IMR-90 (cell line): ENCODE data around the gene PRSS12.

Experiments used
- CEBPB ChIP-seq: IDR thresholded peaks from 2 replicates; pipeline ENCODE4 v1.6.1; 2012; ENCODE audit warnings: low read depth, low read length, improper control_type of control experiment
- CHD1 ChIP-seq: IDR thresholded peaks from 2 replicates; pipeline ENCODE4 v1.6.1; 2012; ENCODE audit warnings: low read depth, low read length, improper control_type of control experiment
- ELK1 ChIP-seq: fragments of 150-350 bp; IDR thresholded peaks from 2 replicates; pipeline ENCODE4 v1.6.1; 2016; ENCODE audit warnings: low read depth, mild to moderate bottlenecking, low read length, moderate library complexity, borderline replicate concordance
- FOS ChIP-seq: fragments of 150-350 bp; IDR thresholded peaks from 2 replicates; pipeline ENCODE4 v1.6.1; 2016; ENCODE audit warnings: low read depth, low read length
- MAFK ChIP-seq: IDR thresholded peaks from 2 replicates; pipeline ENCODE4 v1.6.1; 2012; ENCODE audit warnings: low read depth, low read length, improper control_type of control experiment
- MAZ ChIP-seq: IDR thresholded peaks from 2 replicates; pipeline ENCODE4 v1.6.1; 2012; ENCODE audit warnings: low read depth, mild to moderate bottlenecking, low read length, improper control_type of control experiment, moderate library complexity, borderline replicate concordance
- NFE2L2 ChIP-seq: fragments of 150-350 bp; IDR thresholded peaks from 2 replicates; pipeline ENCODE4 v1.6.1; 2016; ENCODE audit warnings: low read depth, mild to moderate bottlenecking, low read length
- POLR2A ChIP-seq: IDR thresholded peaks from 2 replicates; pipeline ENCODE4 v1.6.1; 2012; ENCODE audit warnings: mild to moderate bottlenecking, low read depth, low read length
- RAD21 ChIP-seq: IDR thresholded peaks from 2 replicates; pipeline ENCODE4 v1.6.1; 2012; ENCODE audit warnings: low read length, improper control_type of control experiment
- RCOR1 ChIP-seq: IDR thresholded peaks from 2 replicates; pipeline ENCODE4 v1.6.1; 2012; ENCODE audit warnings: mild to moderate bottlenecking, low read length, improper control_type of control experiment; ENCODE audit not compliant: insufficient replicate concordance
- RFX5 ChIP-seq: IDR thresholded peaks from 2 replicates; pipeline ENCODE4 v1.8.0; 2012; ENCODE audit warnings: low read depth, mild to moderate bottlenecking, low read length, moderate library complexity
- USF2 ChIP-seq: fragments of 150-350 bp; IDR thresholded peaks from 2 replicates; pipeline ENCODE4 v1.6.1; 2017; ENCODE audit warnings: mild to moderate bottlenecking, antibody characterized with exemption, low read length, low read depth
- TF ChIP-seq, protein P1 (sequence below): conservative IDR thresholded peaks from 2 replicates; pipeline ENCODE4 v1.5.1; 2012; ENCODE audit warnings: mild to moderate bottlenecking, low read depth, low read length, improper control_type of control experiment

DNA sequence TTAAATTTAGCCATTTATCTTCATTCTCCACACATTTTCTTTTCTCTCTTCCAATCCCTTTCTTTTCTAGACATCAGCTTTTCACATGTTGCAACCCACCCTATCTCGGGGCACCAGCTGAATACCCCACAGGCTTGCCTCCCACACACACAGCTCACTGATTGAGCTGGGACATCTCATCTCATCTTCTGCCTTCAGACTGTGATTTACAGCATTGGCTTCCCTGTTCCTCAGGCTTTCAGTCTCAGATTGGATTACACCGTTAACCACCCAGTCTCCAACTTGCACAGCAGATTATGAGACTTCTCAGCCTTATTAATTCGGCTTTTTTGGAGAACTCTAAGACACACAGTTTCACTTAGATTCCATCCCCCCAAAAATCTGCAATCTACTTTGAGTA lies 93.7 kb downstream of the PRSS12 start:
- TF ChIP-seq RAD21 (no peak), RCOR1 (no peak), USF2 (no peak), RFX5 (no peak), CEBPB (no peak), POLR2A (no peak), FOS (no peak), CHD1 (no peak), MAFK (no peak), MAZ (no peak), ELK1 (no peak), NFE2L2 (no peak)
- TF ChIP-seq, protein P1, sequence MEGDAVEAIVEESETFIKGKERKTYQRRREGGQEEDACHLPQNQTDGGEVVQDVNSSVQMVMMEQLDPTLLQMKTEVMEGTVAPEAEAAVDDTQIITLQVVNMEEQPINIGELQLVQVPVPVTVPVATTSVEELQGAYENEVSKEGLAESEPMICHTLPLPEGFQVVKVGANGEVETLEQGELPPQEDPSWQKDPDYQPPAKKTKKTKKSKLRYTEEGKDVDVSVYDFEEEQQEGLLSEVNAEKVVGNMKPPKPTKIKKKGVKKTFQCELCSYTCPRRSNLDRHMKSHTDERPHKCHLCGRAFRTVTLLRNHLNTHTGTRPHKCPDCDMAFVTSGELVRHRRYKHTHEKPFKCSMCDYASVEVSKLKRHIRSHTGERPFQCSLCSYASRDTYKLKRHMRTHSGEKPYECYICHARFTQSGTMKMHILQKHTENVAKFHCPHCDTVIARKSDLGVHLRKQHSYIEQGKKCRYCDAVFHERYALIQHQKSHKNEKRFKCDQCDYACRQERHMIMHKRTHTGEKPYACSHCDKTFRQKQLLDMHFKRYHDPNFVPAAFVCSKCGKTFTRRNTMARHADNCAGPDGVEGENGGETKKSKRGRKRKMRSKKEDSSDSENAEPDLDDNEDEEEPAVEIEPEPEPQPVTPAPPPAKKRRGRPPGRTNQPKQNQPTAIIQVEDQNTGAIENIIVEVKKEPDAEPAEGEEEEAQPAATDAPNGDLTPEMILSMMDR, result no peak
